Measurements from ENCODE around the gene DLG2. TPM values are rescaled to one million over a fixed set of nuclear protein-coding genes. Genes with fewer than 3 reads are reported as not detected.

Gene DLG2
- total RNA-seq, 4 donors from 2014 or later: 11.0 to 34.2 (median 19.8) TPM

- H3K27me3 ChIP-seq: no peaks in the 10 kb centered on the region
- no peak for TF ChIP-seq CTCF (IDR thresholded peaks at IDR 0.05)
- no peak for TF ChIP-seq POLR2AphosphoS5 (IDR thresholded peaks at IDR 0.05)
- TF ChIP-seq POLR2A (IDR thresholded peaks at IDR 0.05): no peak
- no peak for TF ChIP-seq EP300 (IDR thresholded peaks at IDR 0.05)
- H3K4me1 ChIP-seq: peaks cover 0 to 11% (median 0%) of the 10 kb centered on the region in 3 donors
- 57 to 62% methylated on average over 3 to 4 of the region's 4 CpGs for WGBS, 2 donors (ENCODE audit: low coverage in 1 of 2)
- no peak overlapping the region for H3K4me3 ChIP-seq
- H3K27ac ChIP-seq: no peak overlapping the region
- H3K9me3 ChIP-seq: no peaks in the 10 kb centered on the region
- no peaks in the 10 kb centered on the region for H3K36me3 ChIP-seq
- no peak for ATAC-seq
Observed at GRCh38 chr11:84140386-84141169, 1486.6 kb downstream of the DLG2 start.

- Histone ChIP-seq H3K27ac (no peak overlapping the region), H3K9me3 (no peaks in the 10 kb centered on the region), H3K4me3 (no peak overlapping the region), H3K27me3 (no peaks in the 10 kb centered on the region), H3K4me1 (peaks cover 0 to 8% (median 0%) of the 10 kb centered on the region in 3 donors), H3K36me3 (no peaks in the 10 kb centered on the region)
- TF ChIP-seq POLR2A (IDR thresholded peaks at IDR 0.05): no peak
- no peak for TF ChIP-seq EP300 (IDR thresholded peaks at IDR 0.05)
- TF ChIP-seq CTCF (IDR thresholded peaks at IDR 0.05): no peak
- TF ChIP-seq POLR2AphosphoS5 (IDR thresholded peaks at IDR 0.05): no peak
- no peak for ATAC-seq
Observed at GRCh38 chr11:84137960-84138359, 1489.2 kb downstream of the DLG2 start.

GRCh38 chr11:84137505-84137904 lies 1489.6 kb downstream of the DLG2 start:
- H3K4me1 ChIP-seq: peaks cover 0 to 8% (median 0%) of the 10 kb centered on the region in 3 donors
- ATAC-seq: no peak
- H3K4me3 ChIP-seq: no peak overlapping the region
- no peaks in the 10 kb centered on the region for H3K9me3 ChIP-seq
- H3K27me3 ChIP-seq: no peaks in the 10 kb centered on the region
- H3K36me3 ChIP-seq: no peaks in the 10 kb centered on the region
- H3K27ac ChIP-seq: no peak overlapping the region
- TF ChIP-seq POLR2A (IDR thresholded peaks at IDR 0.05) (no peak), POLR2AphosphoS5 (IDR thresholded peaks at IDR 0.05) (no peak), EP300 (IDR thresholded peaks at IDR 0.05) (no peak), CTCF (IDR thresholded peaks at IDR 0.05) (no peak)

- Histone ChIP-seq H3K4me1 (peaks cover 0 to 8% (median 0%) of the 10 kb centered on the region in 3 donors), H3K27me3 (no peaks in the 10 kb centered on the region), H3K9me3 (no peaks in the 10 kb centered on the region), H3K36me3 (no peaks in the 10 kb centered on the region), H3K4me3 (no peak overlapping the region), H3K27ac (no peak overlapping the region)
- TF ChIP-seq EP300 (IDR thresholded peaks at IDR 0.05) (no peak), CTCF (IDR thresholded peaks at IDR 0.05) (no peak), POLR2AphosphoS5 (IDR thresholded peaks at IDR 0.05) (no peak), POLR2A (IDR thresholded peaks at IDR 0.05) (no peak)
- ATAC-seq: no peak
Observed at GRCh38 chr11:84136926-84137325, 1490.2 kb downstream of the DLG2 start.
